ENCODE results near the gene CDKN2A.
A peak's percentile ranks its signal among the peaks of the same experiment; 100 is the strongest.

CDKN2A gene

GRCh38 chr9:21993893-21994555, at the start of gene CDKN2A:
Gene CDKN2A (minus strand): TSS chr9:21994392.
- FAIRE-seq: no peak

- FAIRE-seq: no peak
Observed at GRCh38 chr9:22043928-22044327, 49.7 kb upstream of the CDKN2A start.

GRCh38 chr9:22041775-22042174, 47.6 kb upstream of the CDKN2A start:
- FAIRE-seq: no peak

- FAIRE-seq: no peak
Observed at GRCh38 chr9:22041344-22041743, 47.2 kb upstream of the CDKN2A start.

- peak; percentile 8 for FAIRE-seq
Observed at GRCh38 chr9:22040760-22041159, 46.6 kb upstream of the CDKN2A start.

- no peak for FAIRE-seq
Observed at GRCh38 chr9:22039258-22039657, 45.1 kb upstream of the CDKN2A start.

- peak; percentile 82 for FAIRE-seq
Observed at GRCh38 chr9:22037954-22038690, 43.9 kb upstream of the CDKN2A start.

GRCh38 chr9:22036866-22037626, 42.9 kb upstream of the CDKN2A start:
- no peak for FAIRE-seq

DNA sequence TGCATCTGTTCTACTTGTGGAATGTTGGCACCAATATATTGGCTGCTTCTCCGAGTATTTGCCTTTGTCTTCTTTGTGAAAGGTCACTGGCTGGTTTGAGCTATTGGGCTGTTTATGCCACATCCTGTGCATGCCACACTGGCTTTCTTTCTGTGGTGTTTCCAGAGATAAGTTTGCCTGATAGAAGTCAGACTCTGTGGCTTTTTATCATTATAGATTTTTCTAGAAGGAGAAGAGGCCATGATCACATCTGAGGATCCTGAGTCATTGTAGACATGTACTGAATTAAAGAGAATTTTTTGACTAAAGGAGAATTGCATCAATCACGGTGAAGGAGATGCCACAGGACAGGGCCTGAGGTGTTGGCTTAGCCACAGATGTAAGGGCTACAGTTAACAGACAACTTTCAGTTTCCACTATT, 41.4 kb upstream of the CDKN2A start:
- no peak for FAIRE-seq

DNA sequence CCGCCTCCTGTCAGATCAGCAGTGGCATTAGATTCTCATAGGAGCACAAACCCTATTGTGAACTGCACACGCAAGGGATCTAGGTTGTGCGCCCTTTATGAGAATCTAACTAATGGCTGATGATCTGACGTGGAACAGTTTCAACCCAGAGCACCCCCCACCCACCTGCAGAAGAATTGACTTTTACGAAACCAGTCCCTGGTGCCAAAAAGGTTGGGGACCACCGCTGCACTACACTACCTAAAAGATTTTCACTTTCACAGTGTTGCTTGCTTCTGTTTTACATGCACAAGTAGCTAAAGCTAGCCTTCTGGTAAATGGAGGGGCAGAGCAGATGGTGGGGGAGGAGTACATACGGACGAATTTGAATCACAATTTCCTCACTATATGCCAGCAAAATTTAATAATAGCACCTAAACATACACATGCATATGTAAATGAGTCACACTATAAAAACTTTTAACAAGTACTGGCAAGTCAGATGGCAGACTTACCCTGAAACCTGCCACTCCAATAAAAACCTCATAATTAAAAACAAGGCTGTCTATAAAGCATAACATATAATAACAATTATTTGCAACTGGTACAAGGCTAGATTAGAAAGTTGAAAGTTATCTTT, 38.9 kb upstream of the CDKN2A start:
- no peak for FAIRE-seq

GRCh38 chr9:22031655-22032411, 37.6 kb upstream of the CDKN2A start:
- FAIRE-seq: no peak

- no peak for FAIRE-seq
Observed at GRCh38 chr9:22030101-22030598, 36.0 kb upstream of the CDKN2A start.

GRCh38 chr9:22029231-22029630, 35.0 kb upstream of the CDKN2A start:
- no peak for FAIRE-seq

DNA sequence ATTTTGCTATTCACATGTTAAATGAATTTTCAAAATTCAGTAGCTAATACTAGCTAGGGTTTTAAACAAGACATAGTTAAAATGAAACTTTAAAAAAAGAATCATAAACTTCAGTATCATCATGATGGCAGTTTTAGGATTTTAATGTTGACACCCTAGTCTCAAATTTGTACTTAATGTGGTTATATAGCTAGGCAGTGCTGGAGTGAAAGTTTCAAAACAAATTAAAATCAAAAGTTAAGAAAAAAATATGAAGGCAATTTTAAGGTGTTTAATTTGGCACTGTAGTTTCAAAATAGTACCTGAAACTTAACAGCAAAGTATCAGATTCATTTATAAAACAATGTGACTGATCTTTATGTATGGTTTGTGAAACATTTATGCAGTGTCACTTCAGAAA, 34.2 kb upstream of the CDKN2A start:
- no peak for FAIRE-seq

GRCh38 chr9:22026696-22027095, 32.5 kb upstream of the CDKN2A start:
- FAIRE-seq: no peak

DNA sequence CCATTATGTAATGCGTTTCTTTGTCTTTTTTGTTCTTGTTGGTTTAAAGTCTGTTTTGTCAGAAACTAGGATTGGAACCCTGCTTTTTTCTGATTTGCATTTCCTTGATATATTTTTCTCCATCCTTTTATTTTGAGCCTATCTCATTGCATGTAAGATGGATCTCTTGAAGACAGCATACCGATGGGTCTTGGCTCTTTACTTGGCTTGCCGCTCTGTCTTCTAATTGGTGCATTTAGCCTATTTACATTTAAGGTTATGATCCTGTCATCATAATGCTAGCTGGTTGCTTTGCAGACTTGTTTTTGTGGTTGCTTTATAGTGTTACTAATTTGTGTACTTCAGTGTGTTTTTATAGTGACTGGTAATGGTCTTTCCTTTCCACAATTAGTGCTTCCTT, 28.2 kb upstream of the CDKN2A start:
- no peak for FAIRE-seq

- FAIRE-seq: peak; percentile 31
Observed at GRCh38 chr9:22010866-22011625, 16.9 kb upstream of the CDKN2A start.

DNA sequence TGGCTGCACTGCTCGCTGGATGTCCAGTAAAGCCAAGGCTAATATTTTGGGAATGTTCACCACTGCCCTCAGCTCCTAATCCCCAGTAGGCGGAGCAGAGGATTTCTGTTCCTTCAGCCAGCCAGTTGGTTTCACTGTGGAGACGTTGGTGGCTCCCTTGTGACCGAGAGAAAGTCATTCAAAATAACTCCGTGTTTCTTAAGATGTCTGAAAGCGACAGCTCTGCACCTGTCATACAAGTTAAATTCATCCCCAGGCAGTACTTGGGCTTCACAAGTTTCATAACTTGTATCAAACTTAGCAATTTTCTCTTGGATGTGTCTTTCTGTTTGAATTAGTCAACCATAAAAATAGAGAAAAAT, 15.3 kb upstream of the CDKN2A start:
- FAIRE-seq: no peak

GRCh38 chr9:22008717-22009505, 14.7 kb upstream of the CDKN2A start, which contains the start of gene CDKN2B:
Gene CDKN2B (minus strand): TSS chr9:22009305. CDS start chr9:22008953, 352 bp downstream.
- peak; percentile 86 for FAIRE-seq

GRCh38 chr9:22008384-22008716, 14.2 kb upstream of the CDKN2A start:
- no peak for FAIRE-seq
